Endometrium (tissue), 2 donors: ENCODE data around the gene LARGE1.

Experiments
- FAIRE-seq: peaks from 2 replicates; lab custom pipeline; 2012; peaks lifted over from hg19 to GRCh38; lab: Jason Lieb, UNC
- donor health status: control.
- donor health status: control.

The LARGE1 gene

DNA sequence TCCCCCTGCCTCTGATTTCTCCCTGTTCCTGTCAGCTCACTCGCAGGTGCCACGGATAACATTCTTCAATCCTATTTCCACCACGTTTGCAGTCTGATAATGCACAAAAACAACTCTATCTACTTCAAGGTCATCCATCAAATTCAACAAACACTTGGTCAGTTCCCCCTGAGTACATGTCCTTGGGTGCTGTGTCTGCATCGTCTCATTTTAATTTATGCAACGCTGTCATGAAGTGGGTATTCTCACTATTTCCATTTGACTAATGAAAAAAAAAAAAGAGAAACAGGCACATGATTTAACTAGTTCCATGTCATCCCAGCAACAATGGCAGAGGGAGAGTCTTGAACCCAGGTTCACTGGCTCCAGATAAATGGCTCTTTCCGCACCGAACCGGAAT, 262.6 kb downstream of the LARGE1 start:
- no peak for FAIRE-seq

DNA sequence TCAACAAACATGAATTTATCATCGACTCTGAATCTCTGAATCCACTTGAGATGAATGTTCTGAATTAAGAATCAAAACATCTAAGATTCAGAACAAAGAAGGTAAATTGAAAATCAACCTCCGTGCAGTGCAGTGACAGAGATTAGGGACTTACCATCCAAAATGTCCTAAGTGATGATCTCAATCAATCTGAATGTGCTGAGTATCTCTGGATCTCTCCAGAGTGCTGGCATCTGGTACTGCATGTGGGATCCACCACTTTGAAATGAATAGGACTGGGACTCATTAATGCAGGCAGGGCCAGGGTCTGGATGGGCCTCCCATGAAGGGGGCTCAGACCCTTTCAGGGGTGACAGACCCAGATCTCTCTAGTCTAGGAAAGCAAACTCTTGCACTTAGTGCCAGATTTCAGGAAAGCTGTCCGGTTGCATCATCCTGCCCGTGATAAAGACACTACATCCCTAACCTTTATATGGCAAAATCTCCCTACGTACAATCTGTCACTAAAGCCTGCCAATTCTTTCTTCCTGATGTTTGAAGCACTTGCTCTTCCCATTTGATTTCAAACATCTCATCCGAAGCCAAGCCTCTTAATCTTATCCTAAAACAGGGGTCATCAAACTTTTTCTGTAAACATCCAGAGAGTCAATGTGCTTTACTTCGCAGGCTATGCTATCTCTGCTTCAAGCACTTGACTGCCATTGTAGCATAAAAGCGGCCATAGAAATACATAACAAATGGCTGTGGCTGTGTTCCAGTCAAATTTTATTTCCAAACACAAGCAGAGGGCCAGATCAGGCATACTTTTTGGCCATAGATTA, 263.3 kb downstream of the LARGE1 start:
- FAIRE-seq, result no peak

DNA sequence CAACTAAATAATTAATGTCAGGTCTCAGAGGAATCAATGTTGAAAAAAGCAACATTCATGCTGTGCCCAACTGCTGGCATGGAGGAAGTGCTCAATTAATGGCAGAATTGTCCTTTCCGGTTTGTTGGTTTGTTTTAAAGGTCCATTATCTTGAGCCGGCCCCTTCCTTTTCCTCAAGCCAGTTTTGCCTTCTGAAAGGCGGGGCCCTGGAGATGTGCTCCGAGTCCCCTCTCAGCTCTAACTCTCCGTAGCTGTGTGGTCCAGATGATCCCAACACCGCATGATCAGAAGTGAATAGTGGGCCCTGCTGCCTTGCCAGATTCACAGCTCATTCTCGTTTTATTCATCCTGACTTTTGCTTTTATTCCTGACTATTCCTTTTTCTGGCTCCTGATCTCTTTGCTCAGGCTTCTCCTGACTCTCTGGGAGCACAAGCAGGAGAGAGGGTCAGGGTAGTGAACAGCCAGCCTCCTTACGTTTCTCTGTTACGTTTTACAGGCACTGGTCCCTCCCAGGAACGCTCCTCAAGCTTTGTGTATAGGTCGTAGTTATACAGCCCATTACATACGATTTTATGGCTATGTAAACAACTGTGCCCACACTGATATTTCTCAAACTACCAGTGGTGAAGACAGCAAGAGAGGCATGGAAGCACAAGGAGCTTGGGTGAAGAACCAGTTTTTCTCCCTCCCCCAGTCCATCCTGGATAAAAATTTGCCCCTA, 265.9 kb downstream of the LARGE1 start:
- FAIRE-seq, result no peak

DNA sequence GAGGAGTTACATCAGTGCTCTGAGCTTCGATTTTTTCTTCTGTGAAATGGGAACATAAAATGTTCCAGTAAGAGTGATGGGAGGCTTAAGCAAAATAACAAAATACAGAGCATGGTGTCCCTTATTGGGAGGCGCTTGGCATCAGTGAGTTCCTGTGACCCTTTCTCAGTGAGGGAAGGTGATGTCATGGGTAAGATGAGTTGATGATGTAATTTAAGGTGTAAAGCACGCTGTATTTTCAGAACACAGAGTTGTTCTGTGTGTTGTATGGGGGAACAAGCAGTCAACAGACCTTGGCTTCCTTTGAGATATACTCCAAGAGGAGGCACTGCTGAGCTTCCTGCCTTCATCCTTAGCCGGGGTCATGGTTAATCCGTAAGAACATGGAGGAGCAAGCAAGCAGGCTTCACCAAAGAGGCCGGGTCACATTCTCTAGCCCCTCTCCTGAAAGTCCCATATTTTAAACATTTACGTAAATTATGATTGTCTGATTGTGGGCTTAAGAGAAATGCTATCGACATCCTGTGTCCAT, 266.7 kb downstream of the LARGE1 start:
- no peak for FAIRE-seq

DNA sequence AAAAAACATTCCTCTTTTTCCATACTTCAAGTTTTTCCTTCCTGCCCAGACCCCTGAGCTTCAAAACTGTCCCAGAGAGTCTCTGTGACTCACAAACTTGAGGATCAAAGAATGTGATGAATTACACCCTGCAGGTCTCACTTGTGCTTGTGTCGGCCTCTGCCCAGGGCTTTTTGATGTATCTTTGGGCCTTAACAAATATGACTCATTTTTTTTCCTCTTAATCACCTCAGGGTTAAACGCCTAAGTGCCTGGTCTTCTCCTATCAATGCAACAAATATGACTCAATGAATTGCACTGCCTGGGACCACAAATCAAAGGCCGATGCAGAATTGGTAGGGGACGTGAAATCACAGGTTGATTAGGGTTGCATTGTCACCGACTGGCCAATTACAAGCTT, 267.7 kb downstream of the LARGE1 start:
- FAIRE-seq, result no peak

DNA sequence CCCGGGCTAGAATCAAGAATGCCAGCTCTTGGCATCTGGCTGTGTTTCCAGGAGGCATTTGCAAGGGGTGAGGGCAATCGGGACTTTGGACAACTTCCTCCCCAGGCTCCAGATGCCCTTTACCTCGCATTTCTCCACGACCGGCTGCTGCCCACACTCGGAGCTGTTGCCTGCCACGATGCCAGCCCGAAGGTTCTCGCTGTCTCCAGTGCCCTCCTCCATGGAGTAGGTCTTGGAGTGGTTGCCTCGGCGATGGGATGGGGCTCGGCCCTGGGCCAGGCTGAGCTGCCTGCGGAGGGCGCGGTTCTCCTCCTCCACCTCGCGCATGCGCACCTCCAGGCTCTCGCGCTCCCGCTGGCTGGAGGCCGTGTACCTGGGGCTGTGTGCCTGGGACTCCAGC, 270.0 kb downstream of the LARGE1 start:
- no peak for FAIRE-seq

DNA sequence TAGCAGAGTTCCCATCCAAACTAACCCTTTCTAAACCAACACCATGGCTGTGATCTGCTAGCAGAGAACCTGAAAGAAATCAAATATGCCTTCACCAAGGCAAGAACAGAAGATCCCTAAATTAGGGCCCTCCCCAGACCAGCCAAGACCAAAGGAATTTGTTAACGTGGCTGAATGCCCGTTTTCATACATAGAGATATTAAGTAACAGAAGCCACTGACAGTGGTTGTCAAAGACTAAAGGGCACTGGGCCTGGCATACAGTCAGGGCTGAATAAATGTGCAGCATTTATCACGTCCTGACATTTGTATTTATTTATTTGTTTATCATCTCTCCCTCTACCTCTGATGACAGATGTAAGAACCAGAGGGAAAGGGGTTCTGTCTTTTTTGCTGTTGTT, 271.8 kb downstream of the LARGE1 start:
- no peak for FAIRE-seq

DNA sequence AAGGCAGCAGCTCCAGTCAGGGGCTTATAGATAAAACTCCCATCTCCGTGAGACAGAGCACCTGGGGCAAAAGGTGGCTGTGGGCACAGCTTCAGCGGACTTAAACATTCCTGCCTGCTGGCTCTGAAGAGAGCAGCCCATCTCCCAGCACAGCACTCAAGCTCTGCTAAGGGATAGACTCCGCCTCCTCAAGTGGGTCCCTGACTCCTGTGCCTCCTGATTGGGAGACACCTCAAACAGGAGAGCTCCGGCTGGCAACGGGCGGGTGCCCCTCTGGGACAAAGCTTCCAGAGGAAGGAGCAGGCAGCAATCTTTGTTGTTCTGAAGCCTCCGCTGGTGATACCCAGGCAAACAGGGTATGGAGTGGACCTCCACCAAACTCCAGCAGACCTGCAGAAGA, 279.4 kb downstream of the LARGE1 start:
- FAIRE-seq, result no peak

DNA sequence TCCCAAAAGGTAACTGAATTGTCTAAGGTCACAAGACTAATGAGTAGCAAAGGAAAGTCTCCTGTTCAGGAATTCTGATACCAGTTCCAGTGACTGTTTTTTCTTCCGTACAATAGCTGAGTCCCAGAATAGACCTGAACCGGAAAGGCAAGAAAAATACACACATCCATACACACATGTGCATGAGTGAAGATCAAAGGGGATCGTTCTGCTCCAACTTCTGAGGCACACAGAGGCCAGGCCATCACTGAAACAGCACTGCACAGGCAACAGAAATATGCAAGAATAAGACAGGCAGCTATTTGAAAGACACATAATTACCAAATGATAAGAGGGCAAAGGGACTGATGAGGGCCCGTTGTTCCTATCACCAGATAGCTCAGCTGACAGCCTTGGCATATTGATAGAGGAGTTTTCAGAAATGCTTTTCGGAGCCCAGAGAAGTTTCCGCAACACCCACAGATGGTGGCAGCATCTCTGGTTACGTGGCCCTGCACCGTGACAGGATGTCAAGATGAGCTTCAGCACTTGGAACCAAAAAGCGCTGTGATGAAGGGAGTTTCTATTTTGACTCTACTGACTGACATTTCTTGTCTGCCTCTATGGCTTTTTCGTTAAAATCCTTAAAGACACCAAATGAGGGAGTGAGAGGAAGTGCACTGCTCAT, 280.6 kb downstream of the LARGE1 start:
- no peak for FAIRE-seq

DNA sequence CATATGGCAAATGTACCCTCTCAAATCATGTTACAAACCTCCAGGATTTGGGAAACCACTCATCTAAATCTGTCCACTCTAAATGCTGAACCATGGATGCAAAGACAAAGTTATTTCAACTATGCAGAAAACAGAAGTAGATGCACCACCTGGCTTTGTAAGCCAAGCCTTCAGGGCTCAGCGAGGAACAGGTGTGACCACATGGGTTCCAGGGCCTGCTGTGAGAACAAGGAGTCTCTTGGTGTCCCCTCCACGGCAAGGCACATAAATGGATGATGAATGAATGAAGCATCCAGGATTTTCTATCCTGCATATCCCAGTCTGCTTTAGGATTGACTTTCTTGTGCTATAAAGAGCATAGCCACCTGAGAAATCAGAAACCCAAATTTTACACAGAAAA, 284.5 kb downstream of the LARGE1 start:
- FAIRE-seq, result no peak

DNA sequence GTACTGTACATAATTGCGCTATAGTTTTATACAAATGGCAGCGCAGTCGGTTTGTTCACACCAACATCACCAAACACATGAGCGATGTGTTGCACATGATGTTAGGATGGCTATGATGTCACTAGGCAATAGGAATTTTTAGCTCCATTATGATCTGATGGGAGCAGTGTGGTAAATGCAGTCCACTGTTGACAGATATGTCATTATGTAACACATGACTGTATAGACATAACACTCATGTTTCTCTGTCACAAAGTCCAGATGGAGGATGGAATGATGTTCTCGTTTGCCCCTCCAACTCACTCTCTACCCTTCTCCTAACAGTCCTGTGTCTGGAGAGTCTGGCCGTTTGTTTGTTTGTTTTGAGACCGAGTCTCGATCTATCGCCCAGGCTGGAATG, 288.5 kb downstream of the LARGE1 start:
- FAIRE-seq, result no peak

DNA sequence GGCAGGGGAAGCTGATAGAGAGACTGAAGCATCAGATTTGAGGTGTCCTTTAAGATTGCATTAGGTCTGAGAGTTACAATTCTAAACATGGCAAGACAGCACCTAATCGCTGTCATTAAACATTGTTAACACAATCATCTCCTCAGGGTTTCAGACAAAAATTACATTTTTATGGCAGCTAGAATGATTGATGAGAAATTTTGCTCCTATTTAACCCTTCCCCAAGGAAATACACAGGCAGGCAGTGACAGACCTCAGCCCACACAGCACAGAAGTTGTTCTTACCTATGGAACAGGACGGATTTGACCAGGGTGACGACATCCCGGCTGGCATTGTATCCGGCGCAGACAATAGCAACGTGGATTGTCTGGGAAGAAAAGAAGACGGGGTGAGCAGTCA, 294.3 kb downstream of the LARGE1 start:
- no peak for FAIRE-seq

DNA sequence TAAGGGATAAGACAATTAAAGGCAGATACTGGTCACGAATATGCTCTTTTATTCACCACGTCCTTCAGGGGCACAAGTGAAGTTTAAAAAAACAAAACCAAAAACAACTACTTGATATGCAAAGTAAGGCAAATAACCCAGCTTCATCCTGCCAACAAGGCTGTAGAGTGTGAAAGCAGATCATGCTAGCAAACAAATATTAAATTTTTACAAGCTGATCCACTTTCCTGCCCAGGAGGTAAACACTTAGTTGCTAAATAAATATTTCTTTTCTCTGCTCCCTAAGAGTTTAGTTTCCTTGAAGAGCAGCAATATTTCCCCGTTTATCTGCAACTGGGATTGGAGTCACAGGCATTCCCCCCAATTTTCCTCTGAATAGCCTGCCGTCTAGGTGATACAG, 300.2 kb downstream of the LARGE1 start:
- FAIRE-seq, result no peak

DNA sequence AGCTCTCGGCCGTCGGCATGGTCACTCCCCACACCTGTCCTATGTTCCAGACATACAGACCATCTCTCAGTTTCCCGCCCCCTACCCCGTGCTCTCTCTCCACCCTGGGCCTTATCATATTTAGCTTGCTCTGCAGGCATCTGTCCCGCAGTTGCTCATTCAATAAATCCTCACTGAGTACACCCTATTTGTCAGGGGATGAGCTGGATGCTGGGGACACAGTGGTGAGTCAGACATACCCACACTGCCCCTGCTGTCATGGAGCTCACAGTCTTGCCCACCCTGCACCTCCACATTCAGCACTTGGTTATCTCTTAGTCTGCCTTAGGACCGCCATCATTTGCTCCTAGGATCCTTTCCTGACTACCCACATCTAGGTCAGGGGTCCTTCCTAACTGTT, 313.8 kb downstream of the LARGE1 start:
- FAIRE-seq, result no peak

DNA sequence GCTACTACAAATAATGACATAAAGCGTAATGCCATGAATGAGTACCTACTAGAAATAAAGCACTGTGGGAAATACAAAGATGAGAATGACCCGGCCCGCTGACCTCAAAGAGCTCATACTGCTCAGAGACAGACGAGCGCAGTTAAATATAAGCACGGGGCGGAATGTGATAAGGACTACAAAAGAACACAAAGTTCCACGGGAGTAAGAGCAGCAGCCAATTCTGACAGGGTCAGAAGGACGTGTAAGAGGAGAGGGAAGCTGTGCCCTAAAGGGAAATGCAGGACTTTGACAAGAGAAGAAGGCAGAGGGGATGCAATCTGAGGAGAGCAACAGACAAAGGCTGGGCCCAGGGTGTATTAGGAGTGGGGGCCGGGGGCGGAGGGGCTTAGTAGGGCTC, 314.6 kb downstream of the LARGE1 start:
- no peak for FAIRE-seq

DNA sequence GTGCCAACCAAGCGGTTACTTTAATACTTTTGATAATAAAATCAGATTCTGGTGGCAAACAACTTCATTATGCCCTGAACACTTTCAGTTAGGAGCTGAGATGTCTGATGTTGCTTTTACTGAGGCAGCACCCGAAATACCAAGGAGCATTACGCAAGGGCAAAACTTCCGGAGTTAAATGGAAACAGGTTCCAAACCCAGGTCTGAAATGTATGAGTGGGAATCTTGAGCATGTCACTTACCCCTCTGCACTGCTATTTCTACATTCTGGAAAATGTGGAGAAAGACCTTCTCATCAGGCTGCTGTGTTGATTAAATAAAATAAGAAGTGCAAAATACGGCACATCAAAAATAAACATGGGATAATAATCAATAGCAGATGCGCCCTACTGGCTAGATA, 315.1 kb downstream of the LARGE1 start:
- no peak for FAIRE-seq

DNA sequence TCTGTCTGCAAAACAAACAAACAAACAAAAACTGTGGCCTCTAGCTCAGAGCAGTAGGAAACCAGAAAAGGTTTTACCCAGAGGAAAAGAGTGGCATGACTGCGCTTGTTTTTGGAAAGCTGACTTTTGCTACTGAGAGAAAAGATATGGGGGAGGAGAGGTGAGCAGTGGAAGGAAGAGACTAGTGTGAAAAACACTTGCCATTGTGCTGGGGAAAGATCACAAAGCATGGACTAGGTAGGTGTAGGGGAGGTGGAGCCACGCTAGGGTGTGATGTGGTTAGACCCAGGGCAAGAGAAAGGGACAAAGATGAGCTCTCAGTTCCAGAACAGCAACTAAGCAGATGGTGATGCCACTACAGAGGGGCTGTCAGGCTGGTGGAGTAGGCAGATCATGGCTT, 319.2 kb downstream of the LARGE1 start:
- no peak for FAIRE-seq

DNA sequence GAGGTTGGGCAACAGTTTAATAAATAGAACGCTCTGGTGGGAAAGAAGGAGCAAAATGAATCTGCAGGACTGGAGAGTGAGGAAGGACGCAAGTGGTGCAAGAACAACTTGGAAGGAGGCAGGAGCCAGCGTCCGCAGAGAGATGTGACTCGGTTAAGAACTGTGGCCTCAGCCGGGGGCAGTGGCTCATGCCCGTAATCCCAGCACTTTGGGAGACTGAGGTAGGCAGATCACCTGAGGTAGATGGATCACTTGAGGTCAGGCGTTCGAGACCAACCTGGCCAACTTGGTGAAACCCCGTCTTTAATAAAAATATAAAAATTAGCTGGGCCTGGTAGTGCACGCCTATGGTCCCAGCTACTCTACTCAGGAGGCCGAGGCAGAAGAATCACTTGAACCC, 319.7 kb downstream of the LARGE1 start:
- FAIRE-seq, result no peak

DNA sequence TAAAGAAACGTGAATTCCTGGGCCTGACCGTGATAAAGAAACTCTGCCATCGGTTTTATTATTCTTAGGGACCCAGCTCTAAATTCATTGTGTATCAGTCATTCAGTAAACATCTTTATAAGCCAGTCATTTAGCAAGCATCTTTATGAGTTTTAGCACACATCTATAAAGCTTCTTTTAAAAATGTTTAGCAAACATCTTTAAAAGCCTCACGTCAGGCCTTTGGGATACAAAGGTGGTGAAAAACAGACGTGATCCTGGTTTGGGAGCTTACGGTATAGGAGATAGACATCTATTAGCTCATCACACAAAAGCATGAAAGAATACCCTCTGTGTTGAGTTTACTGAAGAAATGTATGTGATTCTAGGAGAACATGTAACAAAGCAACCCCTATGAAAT, 320.2 kb downstream of the LARGE1 start:
- FAIRE-seq, result no peak

DNA sequence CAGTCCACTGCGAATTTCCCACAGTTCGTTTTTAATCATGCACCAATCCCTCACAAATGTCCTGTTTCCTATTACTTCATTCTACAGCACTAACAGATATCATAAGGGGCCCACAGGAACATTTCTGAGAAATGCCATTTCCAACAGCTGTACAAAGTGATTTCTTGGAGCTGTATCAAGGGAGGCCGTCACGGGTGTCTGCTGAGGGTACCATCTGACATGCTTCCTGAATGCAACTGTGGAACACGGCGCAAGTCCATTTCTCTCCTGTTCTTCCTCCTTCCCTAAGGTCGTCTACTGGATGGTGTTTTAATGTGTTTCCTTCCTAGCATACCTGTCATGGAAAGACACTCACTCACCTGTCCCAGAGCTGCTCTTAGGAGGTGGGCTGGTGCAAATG, 320.7 kb downstream of the LARGE1 start:
- no peak for FAIRE-seq

DNA sequence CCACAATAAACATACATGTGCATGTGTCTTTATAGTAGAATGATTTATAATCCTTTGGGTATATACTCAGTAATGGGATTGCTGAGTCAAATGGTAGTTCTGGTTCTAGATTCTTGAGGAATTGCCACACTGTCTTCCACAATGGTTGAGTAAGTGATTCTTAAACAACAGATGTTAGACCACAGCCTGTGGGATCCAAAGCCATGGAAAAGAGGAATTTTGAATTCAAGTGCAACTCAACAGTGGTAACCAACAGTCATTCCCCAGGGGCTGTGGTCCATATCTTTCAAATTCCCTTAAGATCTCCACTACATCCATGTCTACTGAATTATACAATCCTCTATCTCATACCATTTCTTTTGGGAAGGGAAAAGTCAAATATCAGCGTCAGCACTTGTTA, 321.5 kb downstream of the LARGE1 start:
- no peak for FAIRE-seq

DNA sequence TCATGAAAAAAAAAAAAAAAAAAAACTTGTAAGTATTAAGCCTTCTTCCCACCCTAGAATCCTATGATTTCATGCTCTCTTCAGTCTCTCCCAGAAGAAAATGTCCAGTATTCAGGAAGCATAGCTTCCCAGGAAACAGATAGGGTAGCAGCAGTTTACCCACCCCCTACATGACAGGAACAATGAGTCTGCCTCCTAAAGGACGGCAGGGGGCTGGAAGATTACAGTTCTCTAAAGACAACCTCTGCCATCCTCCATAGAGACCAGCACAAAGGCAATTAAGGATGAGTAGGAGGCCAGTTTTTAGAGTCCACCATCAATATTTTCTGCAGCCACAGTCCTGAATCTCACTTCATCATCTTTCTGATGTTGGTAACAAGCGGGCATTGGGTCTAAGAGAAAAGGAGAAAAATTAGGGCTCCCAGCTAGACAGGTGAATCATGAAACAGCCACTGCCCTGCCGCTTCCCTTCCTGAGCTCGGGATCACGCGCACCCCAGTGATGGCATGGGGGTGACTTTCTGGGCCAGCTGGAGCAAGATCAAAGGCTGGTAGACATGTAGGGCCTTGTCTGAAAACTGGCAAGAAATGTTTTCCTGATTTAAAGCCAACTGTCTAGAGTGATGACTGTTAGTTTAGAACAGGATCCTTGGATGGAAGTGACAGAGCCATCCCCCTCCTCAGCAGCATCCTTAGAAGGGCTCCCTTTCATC, 322.8 kb downstream of the LARGE1 start:
- FAIRE-seq, result no peak
